Suprapubic skin (tissue), 4 donors: ENCODE data around the gene ABCG4. TPM values are rescaled to one million over a fixed set of nuclear protein-coding genes. Genes with fewer than 3 reads are reported as not detected.

Experiments
- DNase-seq, 2 donors: peaks; one replicate each; pipeline ENCODE4 v3.0.0-alpha.2; 2019; ENCODE audit warnings: low spot score in 2 of 2
- H3K27ac ChIP-seq: fragments of 200-600 bp; sonication (generic); one replicate; pipeline ENCODE4 v1.5.1; 2019
- H3K27me3 ChIP-seq: fragments of 200-600 bp; sonication (generic); one replicate; pipeline ENCODE4 v1.5.1; 2019
- H3K36me3 ChIP-seq: fragments of 200-600 bp; sonication (generic); one replicate; pipeline ENCODE4 v1.5.1; 2019
- H3K4me1 ChIP-seq: fragments of 200-600 bp; sonication (generic); one replicate; pipeline ENCODE4 v1.5.1; 2019
- H3K4me3 ChIP-seq: fragments of 200-600 bp; sonication (generic); one replicate; pipeline ENCODE4 v1.5.1; 2019; ENCODE audit warnings: mild to moderate bottlenecking
- H3K9me3 ChIP-seq: fragments of 200-600 bp; sonication (generic); one replicate; pipeline ENCODE4 v1.5.1; 2019
- EP300 ChIP-seq: sonication (generic); formaldehyde crosslinking; IDR thresholded peaks from one replicate; pipeline ENCODE4 v1.6.1; 2017; ENCODE audit warnings: antibody characterized with exemption
- POLR2A ChIP-seq, 2 donors: fragments of 450-650 bp; IDR thresholded peaks; one replicate each; pipeline ENCODE4 v1.6.1; 2017; ENCODE audit warnings: antibody characterized with exemption in 2 of 2, mild to moderate bottlenecking in 2 of 2, moderate library complexity in 2 of 2
- POLR2AphosphoS5 ChIP-seq, 3 donors: sonication (generic); formaldehyde crosslinking; IDR thresholded peaks; one replicate each; pipeline ENCODE4 v1.6.1; 2017; ENCODE audit warnings: antibody characterized with exemption in 3 of 3
- WGBS: methylation state at CpG from one replicate; pipeline ENCODE4 v1.1.5; 2018; 5-methylcytosine and 5-hydroxymethylcytosine counted together
- total RNA-seq, 4 donors: library from RNA; depleted of rRNA; stranded (reverse); fragments of >200 nt; gene quantifications; one replicate each; pipeline ENCODE4 v1.1.0, GENCODE V29; 2016
- TF ChIP-seq, protein P1 (sequence below), 2 donors: fragments of 200-600 bp in 1 of 2; fragments of 450-650 bp in 1 of 2; sonication (generic) in 1 of 2; IDR thresholded peaks; one replicate each; pipeline ENCODE4 v1.5.1; 2016 to 2019; ENCODE audit warnings: antibody characterized with exemption in 2 of 2, mild to moderate bottlenecking in 1 of 2, moderate library complexity in 1 of 2

ABCG4 gene
- total RNA-seq, 4 donors from 2014 or later: 0.26 to 1.6 (median 0.73) TPM

- Histone ChIP-seq H3K4me3 (no peak overlapping the region), H3K27ac (no peak overlapping the region), H3K4me1 (peaks cover 6% of the 10 kb centered on the region), H3K36me3 (no peaks in the 10 kb centered on the region), H3K27me3 (no peaks in the 10 kb centered on the region), H3K9me3 (no peaks in the 10 kb centered on the region)
- 95% methylated on average over 3 of the region's 3 CpGs for WGBS
- no peak for TF ChIP-seq POLR2AphosphoS5 (IDR thresholded peaks at IDR 0.05)
- no peak for TF ChIP-seq POLR2A (IDR thresholded peaks at IDR 0.05)
- TF ChIP-seq, protein P1, sequence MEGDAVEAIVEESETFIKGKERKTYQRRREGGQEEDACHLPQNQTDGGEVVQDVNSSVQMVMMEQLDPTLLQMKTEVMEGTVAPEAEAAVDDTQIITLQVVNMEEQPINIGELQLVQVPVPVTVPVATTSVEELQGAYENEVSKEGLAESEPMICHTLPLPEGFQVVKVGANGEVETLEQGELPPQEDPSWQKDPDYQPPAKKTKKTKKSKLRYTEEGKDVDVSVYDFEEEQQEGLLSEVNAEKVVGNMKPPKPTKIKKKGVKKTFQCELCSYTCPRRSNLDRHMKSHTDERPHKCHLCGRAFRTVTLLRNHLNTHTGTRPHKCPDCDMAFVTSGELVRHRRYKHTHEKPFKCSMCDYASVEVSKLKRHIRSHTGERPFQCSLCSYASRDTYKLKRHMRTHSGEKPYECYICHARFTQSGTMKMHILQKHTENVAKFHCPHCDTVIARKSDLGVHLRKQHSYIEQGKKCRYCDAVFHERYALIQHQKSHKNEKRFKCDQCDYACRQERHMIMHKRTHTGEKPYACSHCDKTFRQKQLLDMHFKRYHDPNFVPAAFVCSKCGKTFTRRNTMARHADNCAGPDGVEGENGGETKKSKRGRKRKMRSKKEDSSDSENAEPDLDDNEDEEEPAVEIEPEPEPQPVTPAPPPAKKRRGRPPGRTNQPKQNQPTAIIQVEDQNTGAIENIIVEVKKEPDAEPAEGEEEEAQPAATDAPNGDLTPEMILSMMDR (IDR thresholded peaks at IDR 0.05): no peak
- no peak for TF ChIP-seq EP300
- no peak for DNase-seq
These were observed 43.3 kb downstream of the ABCG4 start for GRCh38 chr11:119192111-119192510.

- Histone ChIP-seq H3K4me3 (no peak overlapping the region), H3K9me3 (no peaks in the 10 kb centered on the region), H3K4me1 (peaks cover 6% of the 10 kb centered on the region), H3K27me3 (no peaks in the 10 kb centered on the region), H3K27ac (no peak overlapping the region), H3K36me3 (no peaks in the 10 kb centered on the region)
- no peak for DNase-seq
- TF ChIP-seq, protein P1 (IDR thresholded peaks at IDR 0.05): no peak
- TF ChIP-seq EP300 (no peak), POLR2A (IDR thresholded peaks at IDR 0.05) (no peak), POLR2AphosphoS5 (IDR thresholded peaks at IDR 0.05) (no peak)
- WGBS: 90% methylated on average over 5 of the region's 5 CpGs
These were observed 44.1 kb downstream of the ABCG4 start for GRCh38 chr11:119193001-119193400.

DNA sequence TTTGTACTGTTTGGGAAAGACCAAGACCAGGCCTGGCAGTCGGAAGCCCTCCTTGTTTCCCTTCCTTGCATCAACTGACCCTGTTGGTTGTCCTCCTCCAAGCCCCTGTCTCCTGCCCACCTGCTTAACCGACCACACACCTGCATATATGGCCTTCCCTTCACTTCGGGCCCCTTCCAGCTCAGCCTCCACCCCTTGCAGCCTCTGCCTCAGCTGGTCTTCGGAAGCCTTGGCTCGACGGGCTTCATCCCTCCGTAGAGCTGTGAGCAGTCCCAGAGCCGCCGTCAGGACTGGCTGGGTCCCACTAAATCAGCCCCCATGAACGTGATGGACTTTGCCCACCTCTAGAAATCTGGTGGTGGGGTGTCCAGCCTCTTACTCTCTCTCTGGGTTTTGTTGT, 44.8 kb downstream of the ABCG4 start:
- no peaks in the 10 kb centered on the region for H3K36me3 ChIP-seq
- TF ChIP-seq, protein P1 (IDR thresholded peaks at IDR 0.05): no peak
- no peak for TF ChIP-seq POLR2A (IDR thresholded peaks at IDR 0.05)
- no peak for TF ChIP-seq POLR2AphosphoS5 (IDR thresholded peaks at IDR 0.05)
- TF ChIP-seq EP300: no peak
- no peak overlapping the region for H3K4me3 ChIP-seq
- no peak overlapping the region for H3K27ac ChIP-seq
- 86% methylated on average over 10 of the region's 10 CpGs for WGBS
- H3K9me3 ChIP-seq: no peaks in the 10 kb centered on the region
- DNase-seq: no peak
- H3K27me3 ChIP-seq: no peaks in the 10 kb centered on the region
- peaks cover 6% of the 10 kb centered on the region for H3K4me1 ChIP-seq

- Histone ChIP-seq H3K4me1 (peaks cover 6% of the 10 kb centered on the region), H3K27ac (no peak overlapping the region), H3K9me3 (no peaks in the 10 kb centered on the region), H3K4me3 (no peak overlapping the region), H3K27me3 (no peaks in the 10 kb centered on the region), H3K36me3 (no peaks in the 10 kb centered on the region)
- DNase-seq: no peak
- WGBS: 81% methylated on average over 7 of the region's 7 CpGs
- TF ChIP-seq, protein P1 (IDR thresholded peaks at IDR 0.05): no peak
- TF ChIP-seq POLR2A (IDR thresholded peaks at IDR 0.05): no peak
- no peak for TF ChIP-seq POLR2AphosphoS5 (IDR thresholded peaks at IDR 0.05)
- no peak for TF ChIP-seq EP300
These were observed 46.1 kb downstream of the ABCG4 start for GRCh38 chr11:119194811-119195440.

DNA sequence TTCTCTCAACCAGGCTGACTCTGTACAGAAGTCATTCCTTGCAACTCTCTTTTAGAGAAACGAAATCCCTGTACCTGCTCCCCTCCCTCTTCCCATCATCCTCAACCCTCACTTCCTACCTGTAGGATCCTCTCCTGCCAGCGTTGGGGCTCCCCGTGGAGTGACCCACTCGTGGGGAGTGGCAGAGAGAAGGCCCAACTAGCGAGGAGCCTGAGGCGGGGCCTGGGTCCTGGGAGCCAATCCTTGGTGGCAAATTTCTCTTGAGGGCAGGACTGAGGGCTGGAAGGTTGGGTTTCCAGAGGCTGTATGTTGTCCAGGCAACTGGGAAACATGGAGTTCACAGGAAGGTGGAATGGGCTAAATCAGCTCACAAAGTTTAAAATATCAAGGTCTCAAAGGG, 46.8 kb downstream of the ABCG4 start:
- H3K4me1 ChIP-seq: peaks cover 6% of the 10 kb centered on the region
- WGBS: 36% methylated on average over 6 of the region's 6 CpGs
- no peak overlapping the region for H3K4me3 ChIP-seq
- H3K36me3 ChIP-seq: no peaks in the 10 kb centered on the region
- H3K9me3 ChIP-seq: no peaks in the 10 kb centered on the region
- no peaks in the 10 kb centered on the region for H3K27me3 ChIP-seq
- DNase-seq: no peak
- H3K27ac ChIP-seq: no peak overlapping the region
- TF ChIP-seq EP300: no peak
- no peak for TF ChIP-seq POLR2A (IDR thresholded peaks at IDR 0.05)
- TF ChIP-seq, protein P1 (IDR thresholded peaks at IDR 0.05): no peak
- no peak for TF ChIP-seq POLR2AphosphoS5 (IDR thresholded peaks at IDR 0.05)
